Loucy (cell line): ENCODE results near the gene HMSD.

Experiments
- CTCF ChIP-seq: fragments of 200-600 bp; sonication (generic); conservative IDR thresholded peaks from 2 replicates; pipeline ENCODE4 v1.5.1; 2014; ENCODE audit warnings: mild to moderate bottlenecking, antibody characterized with exemption, low read length
- EZH2phosphoT487 ChIP-seq: fragments of 200-600 bp; IDR thresholded peaks from 2 replicates; pipeline ENCODE4 v1.6.1; 2018; ENCODE audit warnings: antibody characterized with exemption, mild to moderate bottlenecking, moderate library complexity, borderline replicate concordance

DNA sequence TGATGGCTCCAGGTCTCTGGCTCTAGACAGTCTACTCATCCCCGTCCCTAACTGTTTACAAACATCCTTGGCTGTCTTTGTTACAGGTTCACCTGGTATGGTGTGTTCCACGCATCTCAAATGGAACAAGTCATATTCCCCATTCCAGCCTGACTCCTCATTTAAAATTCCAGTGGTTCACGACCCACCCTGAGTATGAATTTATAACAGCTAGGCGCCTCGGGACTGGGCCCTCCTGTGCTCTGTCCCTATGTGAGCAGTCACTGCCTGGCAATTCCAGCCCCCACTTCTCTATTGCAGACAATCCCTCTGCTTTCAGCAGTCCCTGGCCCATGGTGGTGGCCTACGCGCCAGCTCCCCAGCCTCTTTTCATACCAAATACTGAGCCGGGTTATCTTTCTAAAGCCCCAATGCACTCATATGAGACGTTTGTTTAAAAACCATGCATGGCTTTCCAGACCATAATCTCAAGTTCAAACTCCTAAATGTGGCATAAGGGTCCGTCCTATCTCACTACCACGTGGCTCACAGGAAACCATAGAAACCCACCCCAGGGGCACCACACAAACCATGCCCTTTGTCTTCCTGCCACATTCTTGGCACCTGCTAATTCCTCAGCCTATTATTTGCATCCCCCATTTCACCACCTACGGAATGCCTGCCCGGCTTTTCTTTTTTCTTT lies 22.4 kb downstream of the HMSD start:
- TF ChIP-seq CTCF: no peak
- TF ChIP-seq EZH2phosphoT487: no peak
